Heart left ventricle (tissue), 16 donors: ENCODE results near the gene POLR3H. TPM values are rescaled to one million over a fixed set of nuclear protein-coding genes. Genes with fewer than 3 reads are reported as not detected.

Source experiments
- ATAC-seq, 4 donors: fragments of 200-7000 bp; cut with Tn5 transposase; one replicate each; pipeline ENCODE4 v1.9.1; 2020 to 2022; ENCODE audit warnings: moderate library complexity in 4 of 4, mild to moderate bottlenecking in 3 of 4, moderate number of reproducible peaks in 1 of 4
- DNase-seq, 5 donors: peaks; one replicate each; pipeline ENCODE4 v3.0.0-alpha.2; 2020
- H3K27ac ChIP-seq, 12 donors: fragments of 200-600 bp; sonication (generic) in 4 of 12; one replicate each; pipeline versions ENCODE4 v1.5.0 to v1.8.0; 2016 to 2022; ENCODE audit warnings: mild to moderate bottlenecking in 2 of 12
- H3K27me3 ChIP-seq, 9 donors: fragments of 200-600 bp; sonication (generic) in 2 of 9; one replicate each; pipeline versions ENCODE4 v1.5.1 to v1.8.0; 2016 to 2022; ENCODE audit warnings: mild to moderate bottlenecking in 3 of 9
- H3K36me3 ChIP-seq, 9 donors: fragments of 200-600 bp; sonication (generic) in 2 of 9; one replicate each; pipeline versions ENCODE4 v1.5.0 to v1.8.0; 2018 to 2022; ENCODE audit warnings: mild to moderate bottlenecking in 2 of 9
- H3K4me1 ChIP-seq, 12 donors: fragments of 200-600 bp; sonication (generic) in 4 of 12; one replicate each; pipeline versions ENCODE4 v1.5.0 to v1.8.0; 2016 to 2022; ENCODE audit warnings: mild to moderate bottlenecking in 3 of 12
- H3K4me3 ChIP-seq, 12 donors: fragments of 200-600 bp; sonication (generic) in 4 of 12; one replicate each; pipeline versions ENCODE4 v1.5.0 to v1.8.0; 2017 to 2022; ENCODE audit warnings: mild to moderate bottlenecking in 9 of 12, moderate library complexity in 4 of 12
- H3K9me3 ChIP-seq, 12 donors: fragments of 200-600 bp; sonication (generic) in 4 of 12; one replicate each; pipeline versions ENCODE4 v1.5.0 to v1.8.0; 2016 to 2022; ENCODE audit warnings: mild to moderate bottlenecking in 1 of 12
- CTCF ChIP-seq, 12 donors: fragments of 200-600 bp; sonication (generic) in 4 of 12; IDR thresholded peaks; one replicate each; pipeline versions ENCODE4 v1.5.0 to v1.8.0; 2018 to 2022; ENCODE audit warnings: antibody characterized with exemption in 12 of 12, mild to moderate bottlenecking in 5 of 12
- POLR2A ChIP-seq, 2 donors: fragments of 450-650 bp; IDR thresholded peaks; one replicate each; pipeline ENCODE4 v1.6.1; 2017; ENCODE audit warnings: antibody characterized with exemption in 2 of 2, mild to moderate bottlenecking in 2 of 2, moderate library complexity in 2 of 2
- WGBS, 4 donors: extraction: QIAGEN DNeasy Blood & Tissue Kit in 2 of 4; methylation state at CpG; one replicate each; pipeline versions ENCODE4 v1.1.5 to v1.1.7; 2013 to 2018; 5-methylcytosine and 5-hydroxymethylcytosine counted together
- intact Hi-C, 10 donors: fragments of 100-400 bp; cut with DNase I; formaldehyde crosslinking; loops; one replicate each; pipeline versions ENCODE4 v1.11.1 to v1.14.2; 2022
- polyA plus RNA-seq, 2 donors: library from polyadenylated mRNA; stranded (reverse); fragments of 200-250 nt; gene quantifications; one replicate each; pipeline ENCODE4 v1.2.3, GENCODE V29; 2013
- total RNA-seq, 9 donors: library from RNA; depleted of rRNA in 2 of 9; stranded (reverse); fragments of >200 nt in 2 of 9; fragmentation: NEBNext Ultra II Directional in 3 of 9; extraction: Animal tissue kit (Norgen Biotek cat#: 25700) in 3 of 9; gene quantifications; one replicate each; pipeline versions ENCODE4 v1.1.0 to v1.2.4, GENCODE V29; 2016 to 2023
- donor health status: ischemic (EF 13 %, LVEDD 7.1; RV severe dilation, severe dysfunction).
- donor health status: healthy with polysubstance abuse.
- donor health status: DM: no; HTN: yes; CAD: no.
- donor health status: DM: no; HTN: no; CAD: no.
- donor health status: ischemic (EF 25% LVEDD 6.9; RV normal size, moderate dysfunction).
- donor health status: ischemic (EF 25% LVEDD 5.7; RV mildly dilated, moderate dysfunction).
- donor health status: healthy.
- donor health status: DM: yes; HTN: yes; CAD: no.
- donor health status: ischemic (EF 35%, LVEDD 5.7; RV mildly dilated, moderate dysfunction).
- donor health status: nonischemic (EF 11% LVEDD 7.7; RV severe dilation, severe dysfunction).
- donor health status: DM: yes; HTN: yes; CAD: no.
- donor health status: PGD.
- donor health status: ischemic (EF 29% LVEDD 5.4; RV normal size, mild dysfunction).
- donor health status: nonischemic (EF 23%, LVEDD 6.1; RV moderate dilation, normal function).

Gene POLR3H
- total and polyA plus RNA-seq, 11 donors, result 12.2 to 31.2 (median 19.3) TPM

DNA sequence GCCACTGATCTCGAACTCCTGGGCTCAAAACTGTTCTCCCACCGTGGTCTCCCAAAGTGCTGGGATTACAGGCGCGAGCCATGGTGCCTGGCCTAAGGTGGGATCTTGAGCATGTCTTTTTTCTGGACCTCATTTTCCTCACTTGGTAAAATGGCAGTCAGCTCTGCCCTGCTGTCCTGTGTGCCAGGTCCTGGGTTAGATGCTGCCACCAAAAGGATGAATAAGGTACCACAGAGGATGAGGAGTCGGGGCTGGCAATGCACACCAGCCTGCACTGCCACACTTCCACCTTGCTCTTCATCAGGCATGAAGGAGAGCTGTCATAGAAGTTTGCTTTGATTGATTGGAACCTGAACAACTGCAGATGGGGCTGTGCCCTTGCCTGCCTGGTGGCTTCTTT lies 43.1 kb downstream of the POLR3H start:
- Histone ChIP-seq H3K4me3 (no peak overlapping the region), H3K36me3 (peaks cover 0 to 68% (median 54%) of the 10 kb centered on the region in 9 donors), H3K4me1 (peaks cover 0 to 87% (median 42%) of the 10 kb centered on the region in 12 donors), H3K27ac (peak overlapping the region in 3 of 12 donors; percentile 4 to 53 (median 48)), H3K27me3 (no peaks in the 10 kb centered on the region), H3K9me3 (no peaks in the 10 kb centered on the region)
- peak in 5 of 12 donors; percentile 12 to 38 (median 21) for TF ChIP-seq CTCF (IDR thresholded peaks at IDR 0.05)
- TF ChIP-seq POLR2A (IDR thresholded peaks at IDR 0.05), result no peak
- intact Hi-C loops, result no loop called here
- WGBS, 4 donors, result 82 to 85% (median 83%) methylated on average over 5 of the region's 5 CpGs
- DNase-seq, result no peak
- ATAC-seq, result peak in 3 of 4 donors; percentile 26 to 40 (median 30)

- DNase-seq, result no peak
- Histone ChIP-seq H3K4me3 (no peak overlapping the region), H3K36me3 (peaks cover 0 to 68% (median 57%) of the 10 kb centered on the region in 9 donors), H3K4me1 (peaks cover 0 to 86% (median 38%) of the 10 kb centered on the region in 12 donors), H3K9me3 (no peaks in the 10 kb centered on the region), H3K27ac (peak overlapping the region in 6 of 12 donors; percentile 20 to 53 (median 42)), H3K27me3 (no peaks in the 10 kb centered on the region)
- no peak for ATAC-seq
- WGBS, 4 donors, result 61 to 71% (median 70%) methylated on average over 7 of the region's 7 CpGs
- intact Hi-C loops, result no loop called here
- TF ChIP-seq POLR2A (IDR thresholded peaks at IDR 0.05) (no peak), CTCF (IDR thresholded peaks at IDR 0.05) (no peak)
Observed at GRCh38 chr22:41500303-41500702, 44.0 kb downstream of the POLR3H start.

DNA sequence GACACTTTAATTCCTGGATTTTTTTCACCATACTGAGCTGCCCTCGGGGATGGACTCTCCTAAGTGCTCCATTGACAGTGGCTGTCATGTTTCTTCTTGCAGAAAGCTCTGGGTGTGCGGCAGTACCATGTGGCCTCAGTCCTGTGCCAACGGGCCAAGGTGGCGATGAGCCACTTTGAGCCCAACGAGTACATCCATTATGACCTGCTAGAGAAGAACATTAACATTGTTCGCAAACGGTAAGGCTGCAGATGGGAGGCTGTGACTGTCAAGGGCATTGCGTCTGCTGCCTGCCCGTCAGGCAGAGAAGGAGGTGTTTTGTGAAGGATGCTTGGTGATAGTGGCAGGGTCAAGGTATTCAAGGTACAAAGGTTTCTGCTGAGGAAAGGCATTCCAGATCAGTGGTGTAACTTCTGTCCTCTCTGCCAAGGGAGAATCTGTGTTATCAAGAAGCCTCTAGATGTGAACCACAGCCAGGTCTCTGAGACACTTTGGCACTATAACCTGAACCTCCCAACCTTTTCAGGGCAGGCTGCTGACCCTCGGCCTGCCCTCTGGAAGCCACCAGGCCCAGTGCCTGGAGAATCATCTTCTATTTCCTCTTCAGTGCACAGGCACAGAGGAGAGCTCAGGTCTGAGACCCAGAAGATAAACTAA lies 44.5 kb downstream of the POLR3H start:
- H3K4me3 ChIP-seq, result no peak overlapping the region
- TF ChIP-seq POLR2A (IDR thresholded peaks at IDR 0.05) (no peak), CTCF (IDR thresholded peaks at IDR 0.05) (no peak)
- intact Hi-C loops, result no loop called here
- no peak for DNase-seq
- H3K27ac ChIP-seq, result peak overlapping the region in 7 of 12 donors; percentile 7 to 57 (median 32)
- WGBS, 4 donors, result 43 to 60% (median 57%) methylated on average over 10 of the region's 10 CpGs
- no peaks in the 10 kb centered on the region for H3K27me3 ChIP-seq
- ATAC-seq, result peak; percentile 22 to 58 (median 34)
- H3K36me3 ChIP-seq, result peaks cover 0 to 66% (median 53%) of the 10 kb centered on the region in 9 donors
- H3K4me1 ChIP-seq, result peaks cover 0 to 85% (median 39%) of the 10 kb centered on the region in 12 donors
- no peaks in the 10 kb centered on the region for H3K9me3 ChIP-seq

GRCh38 chr22:41498303-41498835 lies 45.9 kb downstream of the POLR3H start:
- Histone ChIP-seq H3K9me3 (no peaks in the 10 kb centered on the region), H3K4me1 (peaks cover 0 to 85% (median 42%) of the 10 kb centered on the region in 12 donors), H3K4me3 (no peak overlapping the region), H3K27ac (peak overlapping the region in 8 of 12 donors; percentile 2 to 57 (median 31)), H3K27me3 (no peaks in the 10 kb centered on the region), H3K36me3 (peaks cover 0 to 56% (median 42%) of the 10 kb centered on the region in 9 donors)
- TF ChIP-seq CTCF (IDR thresholded peaks at IDR 0.05), result no peak
- TF ChIP-seq POLR2A (IDR thresholded peaks at IDR 0.05), result no peak
- peak in 1 of 4 donors; percentile 25 for ATAC-seq
- WGBS, 4 donors, result 41 to 58% (median 53%) methylated on average over 6 of the region's 6 CpGs
- no peak for DNase-seq
- intact Hi-C loops, result no loop called here
